ENCODE results near the gene MAPK14. TPM values are rescaled to one million over a fixed set of nuclear protein-coding genes. Genes with fewer than 3 reads are reported as not detected.
A peak's percentile ranks its signal among the peaks of the same experiment; 100 is the strongest.
"Not testable (repeated sequence)": the region's sequence is repeated elsewhere in the genome, so short reads cannot be mapped to it uniquely, and the experiment has no call there.

The MAPK14 gene
- total and polyA plus RNA-seq, 2 of the 4 experiments (the other 2 are of a cell fraction): 28.4 to 74.4 TPM

GRCh38 chr6:36124346-36124745 is 96.7 kb downstream of the MAPK14 start:
- H3K27ac ChIP-seq (ENCODE audit: insufficient read depth, low read length); H3K9ac ChIP-seq (ENCODE audit: low read depth, low read length); dilution Hi-C loops (cut with HindIII; ENCODE audit: low sequenced_read_pairs, unreplicated experiment); intact Hi-C loops (cut with micrococcal nuclease); H3K27me3 ChIP-seq (ENCODE audit: control insufficient read depth, insufficient read depth, low read length); H3K4me2 ChIP-seq (ENCODE audit: low read depth, low read length); H3K4ac ChIP-seq (ENCODE audit: low read depth, low read length); H3K18ac ChIP-seq (ENCODE audit: low read depth, low read length); H4K20me1 ChIP-seq (ENCODE audit: insufficient read depth, low read length); H3K36me3 ChIP-seq (ENCODE audit: control insufficient read depth, insufficient read depth, low read length); H4K5ac ChIP-seq (ENCODE audit: low read depth, low read length); BruUV-seq (replicated peaks); POLR2A ChIA-PET (ENCODE audit: unreplicated experiment); H2BK15ac ChIP-seq (ENCODE audit: low read depth, low read length); H4K8ac ChIP-seq (ENCODE audit: low read depth in 2 of 2, low read length in 2 of 2); H2AFZ ChIP-seq (replicated peaks; ENCODE audit: low read length, poor library complexity); H3K9me3 ChIP-seq (ENCODE audit: control insufficient read depth, insufficient read depth, low read length); ATAC-seq (ENCODE audit: low read depth); H3K4me3 ChIP-seq (ENCODE audit: insufficient read depth, low read depth, low read length); H3K56ac ChIP-seq (ENCODE audit: extremely low read depth, insufficient read depth, low read length); H3K23ac ChIP-seq (ENCODE audit: low read depth, low read length); H2BK20ac ChIP-seq (ENCODE audit: low read depth, low read length); DNase-seq; H2BK5ac ChIP-seq (ENCODE audit: low read depth, low read length, poor library complexity, severe bottlenecking): not testable (repeated sequence)
- Histone ChIP-seq H3K4me1 (ENCODE audit: control insufficient read depth, insufficient read depth, low read length) (peaks cover 22% of the 10 kb centered on the region), H3K9me1 (ENCODE audit: insufficient read depth, low read length) (peaks cover 27% of the 10 kb centered on the region), H4K91ac (ENCODE audit: insufficient read depth, low read depth, low read length) (0 out of 2 replicates have a peak overlapping the region, but pooled peaks have one; percentile 16), H2BK120ac (ENCODE audit: low read depth, low read length) (0 out of 2 replicates have a peak overlapping the region, but pooled peaks have one; percentile 22), H3K14ac (replicated peaks; ENCODE audit: low read depth, low read length) (0 out of 2 replicates have a peak overlapping the region, but pooled peaks have one; percentile 40), H3K79me1 (ENCODE audit: low read depth in 1 of 2, low read length in 2 of 2) (peaks cover 0 to 12% of the 10 kb centered on the region in 2 experiments; a peak in 1 of 4 replicates), H2AK9ac (replicated peaks; ENCODE audit: low read depth, low read length, poor library complexity) (peak overlapping the region; percentile 63), H2AK5ac (ENCODE audit: low read depth, low read length) (peak overlapping the region; percentile 71; the same call in 1 of the 2 replicates)
- in situ Hi-C loops (cut with MboI; ENCODE audit: low sequenced_read_pairs): loop anchor here (5.0 kb wide), 1 partner anchor 78 kb away; no protein-coding TSS in a partner anchor
- WGBS, 2 experiments (ENCODE audit: extremely low coverage in 2 of 2, insufficient read length in 1 of 2): no CpG with 5 or more reads among the region's 8 CpGs
- CTCF ChIA-PET: interaction anchor here (1.0 kb wide), 1 partner anchor 216 kb away, joined by 3 read pairs; no protein-coding TSS in a partner anchor
